ENCODE results near the gene FAS.

The FAS gene

DNA sequence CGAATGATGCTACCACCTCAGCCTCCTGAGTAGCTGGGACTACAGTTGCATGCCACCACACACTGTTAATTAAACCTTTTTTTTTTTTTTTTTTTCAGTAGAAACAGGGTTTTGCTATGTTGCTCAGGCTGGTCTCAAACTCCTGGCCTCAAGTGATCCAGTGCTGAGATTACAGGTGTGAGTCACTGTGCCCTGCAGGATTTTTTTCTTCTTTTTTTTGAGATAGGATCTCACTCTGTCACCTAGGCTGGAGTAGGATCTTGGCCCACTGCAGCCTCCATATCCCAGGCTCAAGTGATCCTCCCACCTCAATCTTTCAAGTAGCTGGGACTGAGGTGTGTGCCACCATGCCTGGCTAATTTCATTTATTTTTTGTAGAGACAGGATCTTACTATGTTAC lies 44.4 kb upstream of the FAS start:
- TF ChIP-seq ZBTB7A (IDR thresholded peaks at IDR 0.05; ENCODE audit: low read depth) (no peak), TAF1 (IDR thresholded peaks at IDR 0.05; ENCODE audit: low read depth) (no peak), RAD21 (IDR thresholded peaks at IDR 0.05; ENCODE audit: low read depth) (no peak), REST (IDR thresholded peaks at IDR 0.05; ENCODE audit: low read depth) (no peak), CEBPB (IDR thresholded peaks at IDR 0.05) (no peak)
- TF ChIP-seq, protein P1, sequence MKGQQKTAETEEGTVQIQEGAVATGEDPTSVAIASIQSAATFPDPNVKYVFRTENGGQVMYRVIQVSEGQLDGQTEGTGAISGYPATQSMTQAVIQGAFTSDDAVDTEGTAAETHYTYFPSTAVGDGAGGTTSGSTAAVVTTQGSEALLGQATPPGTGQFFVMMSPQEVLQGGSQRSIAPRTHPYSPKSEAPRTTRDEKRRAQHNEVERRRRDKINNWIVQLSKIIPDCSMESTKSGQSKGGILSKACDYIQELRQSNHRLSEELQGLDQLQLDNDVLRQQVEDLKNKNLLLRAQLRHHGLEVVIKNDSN (IDR thresholded peaks at IDR 0.05) = no peak

- no peak for TF ChIP-seq REST (IDR thresholded peaks at IDR 0.05; ENCODE audit: low read depth)
- TF ChIP-seq RAD21 (IDR thresholded peaks at IDR 0.05; ENCODE audit: low read depth) = no peak
- TF ChIP-seq, protein P1 (IDR thresholded peaks at IDR 0.05) = no peak
- TF ChIP-seq TEAD4 (IDR thresholded peaks at IDR 0.05) = no peak
- TF ChIP-seq EP300 (IDR thresholded peaks at IDR 0.05; ENCODE audit: borderline replicate concordance) = no peak
- no peak for TF ChIP-seq YY1 (IDR thresholded peaks at IDR 0.05; ENCODE audit: low read depth)
- TF ChIP-seq MAX (IDR thresholded peaks at IDR 0.05) = no peak
- no peak for TF ChIP-seq CEBPB (IDR thresholded peaks at IDR 0.05)
- no peak for TF ChIP-seq TCF12 (IDR thresholded peaks at IDR 0.05; ENCODE audit: low read depth)
These were observed 43.5 kb upstream of the FAS start for GRCh38 chr10:88946965-88947590.

- TF ChIP-seq MAX (IDR thresholded peaks at IDR 0.05) (no peak), FOXM1 (IDR thresholded peaks at IDR 0.05; ENCODE audit: borderline replicate concordance, low read depth) (no peak), RAD21 (IDR thresholded peaks at IDR 0.05; ENCODE audit: low read depth) (no peak), CREB1 (IDR thresholded peaks at IDR 0.05; ENCODE audit: low read depth) (no peak), NFIC (IDR thresholded peaks at IDR 0.05) (no peak), EP300 (IDR thresholded peaks at IDR 0.05; ENCODE audit: borderline replicate concordance) (no peak), TEAD4 (IDR thresholded peaks at IDR 0.05) (no peak), EGR1 (IDR thresholded peaks at IDR 0.05) (no peak), CEBPB (IDR thresholded peaks at IDR 0.05) (no peak), TCF12 (IDR thresholded peaks at IDR 0.05; ENCODE audit: low read depth) (no peak), YY1 (IDR thresholded peaks at IDR 0.05; ENCODE audit: low read depth) (no peak), TAF1 (IDR thresholded peaks at IDR 0.05; ENCODE audit: low read depth) (no peak), REST (IDR thresholded peaks at IDR 0.05; ENCODE audit: low read depth) (no peak), ZBTB7A (IDR thresholded peaks at IDR 0.05; ENCODE audit: low read depth) (no peak)
- TF ChIP-seq, protein P1 (IDR thresholded peaks at IDR 0.05) = no peak
These were observed 41.5 kb upstream of the FAS start for GRCh38 chr10:88949051-88949450.
